ENCODE data around the gene CTNNA2. TPM values are rescaled to one million over a fixed set of nuclear protein-coding genes. Genes with fewer than 3 reads are reported as not detected.
"Not testable (repeated sequence)": the region's sequence is repeated elsewhere in the genome, so short reads cannot be mapped to it uniquely, and the experiment has no call there.

CTNNA2 gene
- total RNA-seq, 1 experiment from 2014 or later: 0.41 TPM

GRCh38 chr2:79994965-79995364 is 482.1 kb downstream of the CTNNA2 start:
- no peak for DNase-seq (ENCODE audit: low spot score)
- in situ Hi-C loops (cut with HindIII; ENCODE audit: low sequenced_read_pairs): no loop called here

GRCh38 chr2:79996709-79997108 is 483.9 kb downstream of the CTNNA2 start:
- DNase-seq (ENCODE audit: low spot score): no peak
- in situ Hi-C loops (cut with HindIII; ENCODE audit: low sequenced_read_pairs): no loop called here

- no peak for DNase-seq (ENCODE audit: low spot score)
- in situ Hi-C loops (cut with HindIII; ENCODE audit: low sequenced_read_pairs): no loop called here
These were observed 488.9 kb downstream of the CTNNA2 start for GRCh38 chr2:80001701-80002101.

- no peak for DNase-seq (ENCODE audit: low spot score)
- in situ Hi-C loops (cut with HindIII; ENCODE audit: low sequenced_read_pairs): no loop called here
These were observed 489.3 kb downstream of the CTNNA2 start for GRCh38 chr2:80002112-80002511.

GRCh38 chr2:80002568-80003157 is 489.8 kb downstream of the CTNNA2 start:
- no peak for DNase-seq (ENCODE audit: low spot score)
- in situ Hi-C loops (cut with HindIII; ENCODE audit: low sequenced_read_pairs): no loop called here

GRCh38 chr2:80007777-80008503 is 495.1 kb downstream of the CTNNA2 start:
- in situ Hi-C loops (cut with HindIII; ENCODE audit: low sequenced_read_pairs): no loop called here
- DNase-seq (ENCODE audit: low spot score): no peak

- no peak for DNase-seq (ENCODE audit: low spot score)
These were observed 495.7 kb downstream of the CTNNA2 start for GRCh38 chr2:80008596-80008995.

GRCh38 chr2:80009211-80009610 is 496.4 kb downstream of the CTNNA2 start:
- in situ Hi-C loops (cut with HindIII; ENCODE audit: low sequenced_read_pairs): no loop called here
- DNase-seq (ENCODE audit: low spot score): no peak

More at GRCh38 chr2:80008596-80008995, 495.7 kb downstream of the CTNNA2 start:
- in situ Hi-C loops (cut with HindIII; ENCODE audit: low sequenced_read_pairs): no loop called here

- in situ Hi-C loops (cut with HindIII; ENCODE audit: low sequenced_read_pairs): no loop called here
- DNase-seq (ENCODE audit: low spot score): no peak
These were observed 499.2 kb downstream of the CTNNA2 start for GRCh38 chr2:80012061-80012460.

- in situ Hi-C loops (cut with HindIII; ENCODE audit: low sequenced_read_pairs): no loop called here
- no peak for DNase-seq (ENCODE audit: low spot score)
These were observed 501.8 kb downstream of the CTNNA2 start for GRCh38 chr2:80014637-80015036.

GRCh38 chr2:80016171-80016570 is 503.3 kb downstream of the CTNNA2 start:
- in situ Hi-C loops (cut with HindIII; ENCODE audit: low sequenced_read_pairs): no loop called here

GRCh38 chr2:80019571-80020460 is 507.0 kb downstream of the CTNNA2 start:
- in situ Hi-C loops (cut with HindIII; ENCODE audit: low sequenced_read_pairs): no loop called here
- DNase-seq (ENCODE audit: low spot score): no peak

More at GRCh38 chr2:80016171-80016570, 503.3 kb downstream of the CTNNA2 start:
- no peak for DNase-seq (ENCODE audit: low spot score)

- no peak for DNase-seq (ENCODE audit: low spot score)
- in situ Hi-C loops (cut with HindIII; ENCODE audit: low sequenced_read_pairs): no loop called here
These were observed 509.2 kb downstream of the CTNNA2 start for GRCh38 chr2:80022018-80022417.

GRCh38 chr2:80026040-80026729 is 513.3 kb downstream of the CTNNA2 start:
- in situ Hi-C loops (cut with HindIII; ENCODE audit: low sequenced_read_pairs): no loop called here
- no peak for DNase-seq (ENCODE audit: low spot score)

GRCh38 chr2:80028051-80028450 is 515.2 kb downstream of the CTNNA2 start:
- DNase-seq (ENCODE audit: low spot score): peak; percentile 60
- in situ Hi-C loops (cut with HindIII; ENCODE audit: low sequenced_read_pairs): no loop called here

- in situ Hi-C loops (cut with HindIII; ENCODE audit: low sequenced_read_pairs): no loop called here
- DNase-seq (ENCODE audit: low spot score): peak; percentile 69
These were observed 515.7 kb downstream of the CTNNA2 start for GRCh38 chr2:80028584-80028983.

GRCh38 chr2:80030135-80030534 is 517.3 kb downstream of the CTNNA2 start:
- DNase-seq (ENCODE audit: low spot score): no peak
- in situ Hi-C loops (cut with HindIII; ENCODE audit: low sequenced_read_pairs): no loop called here

- DNase-seq (ENCODE audit: low spot score); in situ Hi-C loops (cut with HindIII; ENCODE audit: low sequenced_read_pairs): not testable (repeated sequence)
These were observed 519.8 kb downstream of the CTNNA2 start for GRCh38 chr2:80032684-80033083.

- in situ Hi-C loops (cut with HindIII; ENCODE audit: low sequenced_read_pairs): no loop called here
These were observed 523.0 kb downstream of the CTNNA2 start for GRCh38 chr2:80035749-80036285.

More at GRCh38 chr2:80035749-80036285, 523.0 kb downstream of the CTNNA2 start:
- no peak for DNase-seq (ENCODE audit: low spot score)
